GDM1 (cell line): ENCODE measurements around the gene CENPF.

Experiments
- DNase-seq: peaks from one replicate; lab custom pipeline; 2025; lab: John Stamatoyannopoulos, UW

CENPF gene

GRCh38 chr1:214708321-214708955 lies 105.4 kb downstream of the CENPF start:
- DNase-seq: no peak

GRCh38 chr1:214709241-214709640 lies 106.2 kb downstream of the CENPF start:
- no peak for DNase-seq

- no peak for DNase-seq
Observed at GRCh38 chr1:214712737-214713136, 109.7 kb downstream of the CENPF start.
